Measurements from ENCODE around the gene ZBTB49.
A peak's percentile ranks its signal among the peaks of the same experiment; 100 is the strongest.
"Not testable (repeated sequence)": the region's sequence is repeated elsewhere in the genome, so short reads cannot be mapped to it uniquely, and the experiment has no call there.

The ZBTB49 gene

GRCh38 chr4:4289941-4290850 is at the start of gene ZBTB49, which contains the start of gene LYAR:
Gene ZBTB49 (plus strand): TSS chr4:4290251. CDS start chr4:4299946, 9,695 bp downstream.
Gene LYAR (minus strand): TSS chr4:4290154. CDS start chr4:4283742, 6,412 bp downstream.
- peak within 1 kb of the TSS; percentile 98 for H3K4me3 ChIP-seq (ENCODE audit: low read depth, low read length)
- peaks cover 18% of the 10 kb centered on the region for H3K4me1 ChIP-seq (ENCODE audit: control insufficient read depth, insufficient read depth, low read length, unreplicated experiment)
- H3K27me3 ChIP-seq (ENCODE audit: insufficient read depth, low read length): no peaks in the 10 kb centered on the region
- peaks cover 3% of the 10 kb centered on the region; the same call in 1 of the 2 replicates for H3K36me3 ChIP-seq (ENCODE audit: insufficient read depth, low read length)
- H2AFZ ChIP-seq (ENCODE audit: low read length, unreplicated experiment): peak within 1 kb of the TSS; percentile 92
- H3K27ac ChIP-seq (ENCODE audit: low read depth, low read length): peak within 1 kb of the TSS; percentile 5; the same call in 1 of the 2 replicates
- H3K79me2 ChIP-seq (ENCODE audit: control insufficient read depth, insufficient read depth, low read length, unreplicated experiment): peaks cover 58% of the 10 kb centered on the region

GRCh38 chr4:4245172-4245571 is 44.9 kb upstream of the ZBTB49 start:
- H3K79me2 ChIP-seq (ENCODE audit: control insufficient read depth, insufficient read depth, low read length, unreplicated experiment): peaks cover 12% of the 10 kb centered on the region
- H3K4me3 ChIP-seq (ENCODE audit: low read depth, low read length): no peak overlapping the region
- H3K36me3 ChIP-seq (ENCODE audit: insufficient read depth, low read length): peaks cover 14% of the 10 kb centered on the region
- H3K4me1 ChIP-seq (ENCODE audit: control insufficient read depth, insufficient read depth, low read length, unreplicated experiment): peaks cover 6% of the 10 kb centered on the region
- H2AFZ ChIP-seq (ENCODE audit: low read length, unreplicated experiment): no peak overlapping the region
- H3K27me3 ChIP-seq (ENCODE audit: insufficient read depth, low read length): no peaks in the 10 kb centered on the region
- H3K27ac ChIP-seq (ENCODE audit: low read depth, low read length): no peak overlapping the region

- H3K4me1 ChIP-seq (ENCODE audit: control insufficient read depth, insufficient read depth, low read length, unreplicated experiment): peaks cover 6% of the 10 kb centered on the region
- H3K79me2 ChIP-seq (ENCODE audit: control insufficient read depth, insufficient read depth, low read length, unreplicated experiment): peaks cover 12% of the 10 kb centered on the region
- peak overlapping the region; percentile 92 for H2AFZ ChIP-seq (ENCODE audit: low read length, unreplicated experiment)
- H3K4me3 ChIP-seq (ENCODE audit: low read depth, low read length): peak overlapping the region; percentile 96
- peak overlapping the region; percentile 90 for H3K27ac ChIP-seq (ENCODE audit: low read depth, low read length)
- H3K27me3 ChIP-seq (ENCODE audit: insufficient read depth, low read length): no peaks in the 10 kb centered on the region
- peaks cover 3% of the 10 kb centered on the region; the same call in 1 of the 2 replicates for H3K36me3 ChIP-seq (ENCODE audit: insufficient read depth, low read length)
Observed at GRCh38 chr4:4247696-4248028, 42.4 kb upstream of the ZBTB49 start.

GRCh38 chr4:4248029-4248884 is 41.8 kb upstream of the ZBTB49 start, which contains the start of gene TMEM128:
Gene TMEM128 (minus strand): TSS chr4:4248223. CDS start chr4:4248202, 21 bp downstream.
- Histone ChIP-seq H3K79me2 (ENCODE audit: control insufficient read depth, insufficient read depth, low read length, unreplicated experiment) (peaks cover 12% of the 10 kb centered on the region), H3K36me3 (ENCODE audit: insufficient read depth, low read length) (peaks cover 3% of the 10 kb centered on the region; the same call in 1 of the 2 replicates), H3K27me3 (ENCODE audit: insufficient read depth, low read length) (no peaks in the 10 kb centered on the region), H2AFZ (ENCODE audit: low read length, unreplicated experiment) (peak within 1 kb of the TSS; percentile 92), H3K4me1 (ENCODE audit: control insufficient read depth, insufficient read depth, low read length, unreplicated experiment) (peaks cover 6% of the 10 kb centered on the region), H3K4me3 (ENCODE audit: low read depth, low read length) (peak within 1 kb of the TSS; percentile 96), H3K27ac (ENCODE audit: low read depth, low read length) (peak within 1 kb of the TSS; percentile 90)

GRCh38 chr4:4248885-4249203 is 41.2 kb upstream of the ZBTB49 start:
- Histone ChIP-seq H3K36me3 (ENCODE audit: insufficient read depth, low read length) (peaks cover 3% of the 10 kb centered on the region; the same call in 1 of the 2 replicates), H2AFZ (ENCODE audit: low read length, unreplicated experiment) (peak overlapping the region; percentile 92), H3K4me3 (ENCODE audit: low read depth, low read length) (peak overlapping the region; percentile 96), H3K4me1 (ENCODE audit: control insufficient read depth, insufficient read depth, low read length, unreplicated experiment) (peaks cover 6% of the 10 kb centered on the region), H3K27ac (ENCODE audit: low read depth, low read length) (peak overlapping the region; percentile 90), H3K79me2 (ENCODE audit: control insufficient read depth, insufficient read depth, low read length, unreplicated experiment) (peaks cover 12% of the 10 kb centered on the region), H3K27me3 (ENCODE audit: insufficient read depth, low read length) (no peaks in the 10 kb centered on the region)

- H3K27me3 ChIP-seq (ENCODE audit: insufficient read depth, low read length); H3K36me3 ChIP-seq (ENCODE audit: insufficient read depth, low read length); H3K4me1 ChIP-seq (ENCODE audit: control insufficient read depth, insufficient read depth, low read length, unreplicated experiment); H2AFZ ChIP-seq (ENCODE audit: low read length, unreplicated experiment); H3K27ac ChIP-seq (ENCODE audit: low read depth, low read length): not testable (repeated sequence)
- peaks cover 12% of the 10 kb centered on the region for H3K79me2 ChIP-seq (ENCODE audit: control insufficient read depth, insufficient read depth, low read length, unreplicated experiment)
- H3K4me3 ChIP-seq (ENCODE audit: low read depth, low read length): peak overlapping the region; percentile 96
Observed at GRCh38 chr4:4249342-4249741, 40.7 kb upstream of the ZBTB49 start.

GRCh38 chr4:4249866-4250265 is 40.2 kb upstream of the ZBTB49 start:
- peaks cover 12% of the 10 kb centered on the region for H3K79me2 ChIP-seq (ENCODE audit: control insufficient read depth, insufficient read depth, low read length, unreplicated experiment)
- peaks cover 9% of the 10 kb centered on the region for H3K27me3 ChIP-seq (ENCODE audit: insufficient read depth, low read length)
- H2AFZ ChIP-seq (ENCODE audit: low read length, unreplicated experiment): no peak overlapping the region
- H3K4me3 ChIP-seq (ENCODE audit: low read depth, low read length): no peak overlapping the region
- peaks cover 6% of the 10 kb centered on the region for H3K4me1 ChIP-seq (ENCODE audit: control insufficient read depth, insufficient read depth, low read length, unreplicated experiment)
- H3K27ac ChIP-seq (ENCODE audit: low read depth, low read length): no peak overlapping the region
- peaks cover 3% of the 10 kb centered on the region; the same call in 1 of the 2 replicates for H3K36me3 ChIP-seq (ENCODE audit: insufficient read depth, low read length)

- peaks cover 18% of the 10 kb centered on the region for H3K27me3 ChIP-seq (ENCODE audit: insufficient read depth, low read length)
- no peak overlapping the region for H3K4me3 ChIP-seq (ENCODE audit: low read depth, low read length)
- H2AFZ ChIP-seq (ENCODE audit: low read length, unreplicated experiment): no peak overlapping the region
- peaks cover under 1% of the 10 kb centered on the region for H3K4me1 ChIP-seq (ENCODE audit: control insufficient read depth, insufficient read depth, low read length, unreplicated experiment)
- no peaks in the 10 kb centered on the region for H3K79me2 ChIP-seq (ENCODE audit: control insufficient read depth, insufficient read depth, low read length, unreplicated experiment)
- H3K27ac ChIP-seq (ENCODE audit: low read depth, low read length): no peak overlapping the region
- H3K36me3 ChIP-seq (ENCODE audit: insufficient read depth, low read length): no peaks in the 10 kb centered on the region
Observed at GRCh38 chr4:4254199-4254598, 35.9 kb upstream of the ZBTB49 start.

GRCh38 chr4:4254666-4255065 is 35.4 kb upstream of the ZBTB49 start:
- no peak overlapping the region for H3K4me3 ChIP-seq (ENCODE audit: low read depth, low read length)
- no peak overlapping the region for H2AFZ ChIP-seq (ENCODE audit: low read length, unreplicated experiment)
- H3K4me1 ChIP-seq (ENCODE audit: control insufficient read depth, insufficient read depth, low read length, unreplicated experiment): peaks cover 6% of the 10 kb centered on the region
- no peak overlapping the region for H3K27ac ChIP-seq (ENCODE audit: low read depth, low read length)
- H3K27me3 ChIP-seq (ENCODE audit: insufficient read depth, low read length): peaks cover 18% of the 10 kb centered on the region
- no peaks in the 10 kb centered on the region for H3K79me2 ChIP-seq (ENCODE audit: control insufficient read depth, insufficient read depth, low read length, unreplicated experiment)
- no peaks in the 10 kb centered on the region for H3K36me3 ChIP-seq (ENCODE audit: insufficient read depth, low read length)

GRCh38 chr4:4256799-4257198 is 33.3 kb upstream of the ZBTB49 start:
- Histone ChIP-seq H3K27ac (ENCODE audit: low read depth, low read length) (no peak overlapping the region), H3K79me2 (ENCODE audit: control insufficient read depth, insufficient read depth, low read length, unreplicated experiment) (no peaks in the 10 kb centered on the region), H3K36me3 (ENCODE audit: insufficient read depth, low read length) (no peaks in the 10 kb centered on the region), H3K4me3 (ENCODE audit: low read depth, low read length) (no peak overlapping the region), H3K4me1 (ENCODE audit: control insufficient read depth, insufficient read depth, low read length, unreplicated experiment) (peaks cover 8% of the 10 kb centered on the region), H3K27me3 (ENCODE audit: insufficient read depth, low read length) (peaks cover 18% of the 10 kb centered on the region), H2AFZ (ENCODE audit: low read length, unreplicated experiment) (no peak overlapping the region)
